K562 (cell line): ENCODE data around the gene EHD2. TPM values are rescaled to one million over a fixed set of nuclear protein-coding genes. Genes with fewer than 3 reads are reported as not detected.

Experiments used
- MGA ChIP-seq: fragments of 450-650 bp; IDR thresholded peaks from 2 replicates; pipeline ENCODE4 v1.6.1; 2016; ENCODE audit warnings: mild to moderate bottlenecking, moderate library complexity
- MTA1 ChIP-seq: fragments of 450-650 bp; IDR thresholded peaks from 2 replicates; pipeline ENCODE4 v1.6.1; 2017; ENCODE audit warnings: borderline replicate concordance
- PML ChIP-seq: IDR thresholded peaks from 2 replicates; pipeline ENCODE4 v1.6.1; 2012; ENCODE audit warnings: low read length, inconsistent platforms
- SMARCE1 ChIP-seq: fragments of 450-650 bp; IDR thresholded peaks from 2 replicates; pipeline ENCODE4 v1.7.1; 2016; ENCODE audit warnings: mild to moderate bottlenecking
- TCF15 ChIP-seq: fragments of 250-450 bp; sonication (Bioruptor Pico); IDR thresholded peaks from 2 replicates; pipeline ENCODE4 v1.8.0; 2022; ENCODE audit warnings: moderate library complexity, mild to moderate bottlenecking, inconsistent platforms
- ZBED1 ChIP-seq: IDR thresholded peaks from 2 replicates; pipeline ENCODE4 v1.6.1; 2014
- ZBTB17 ChIP-seq: fragments of 450-650 bp; formaldehyde crosslinking; IDR thresholded peaks from 2 replicates; pipeline ENCODE4 v1.4.0; 2020; ENCODE audit warnings: mild to moderate bottlenecking
- ZBTB8A ChIP-seq: fragments of 450-650 bp; IDR thresholded peaks from 2 replicates; pipeline ENCODE4 v1.6.1; 2018; ENCODE audit warnings: mild to moderate bottlenecking, moderate library complexity; ENCODE audit not compliant: partially characterized antibody
- ZNF408 ChIP-seq: fragments of 250-450 bp; sonication (Bioruptor Pico); IDR thresholded peaks from 2 replicates; pipeline ENCODE4 v1.4.0; 2020; ENCODE audit warnings: low read depth, mild to moderate bottlenecking, moderate library complexity
- ZNF561 ChIP-seq: fragments of 450-650 bp; formaldehyde crosslinking; conservative IDR thresholded peaks from 2 replicates; pipeline ENCODE4 v1.4.0; 2020; ENCODE audit warnings: mild to moderate bottlenecking, moderate library complexity
- polyA plus RNA-seq, 8 experiments: library from polyadenylated mRNA; depleted of rRNA in 4 of 8; stranded (reverse) in 5 of 8; unstranded in 3 of 8; fragments of >200 nt; fragmentation: Nextera tagmentation in 2 of 8; fragmentation: Illumina TruSeq in 1 of 8; extraction: Ambion mirVana in 2 of 8; extraction: Trizol in 1 of 8; gene quantifications; 2 replicates each; pipeline versions ENCODE4 v1.2.1 to v1.2.3, GENCODE V29; 2011 to 2014; ENCODE audit warnings: inconsistent platforms in 1 of 8, missing spikeins in 1 of 8
- total RNA-seq, 7 experiments: library from RNA; depleted of rRNA in 6 of 7; stranded (reverse); fragments of >200 nt in 6 of 7; fragmentation: Illumina TruSeq in 2 of 7; extraction: Trizol in 2 of 7; gene quantifications; 2 replicates each; pipeline versions ENCODE4 v1.2.1 to v1.2.3, GENCODE V29; 2011 to 2021; ENCODE audit warnings: low replicate concordance in 1 of 7
- TF ChIP-seq, protein P1 (sequence below): sonication (generic); formaldehyde crosslinking; IDR thresholded peaks from 2 replicates; pipeline ENCODE4 v1.8.0; 2022; ENCODE audit warnings: missing genetic modification reagents, mild to moderate bottlenecking, borderline replicate concordance

EHD2 gene
- total and polyA plus RNA-seq, 9 of the 15 experiments (the other 6 are each of a cell fraction or from before 2014, with no cell fraction given): 1.7 to 32.2 (median 3.0) TPM

DNA sequence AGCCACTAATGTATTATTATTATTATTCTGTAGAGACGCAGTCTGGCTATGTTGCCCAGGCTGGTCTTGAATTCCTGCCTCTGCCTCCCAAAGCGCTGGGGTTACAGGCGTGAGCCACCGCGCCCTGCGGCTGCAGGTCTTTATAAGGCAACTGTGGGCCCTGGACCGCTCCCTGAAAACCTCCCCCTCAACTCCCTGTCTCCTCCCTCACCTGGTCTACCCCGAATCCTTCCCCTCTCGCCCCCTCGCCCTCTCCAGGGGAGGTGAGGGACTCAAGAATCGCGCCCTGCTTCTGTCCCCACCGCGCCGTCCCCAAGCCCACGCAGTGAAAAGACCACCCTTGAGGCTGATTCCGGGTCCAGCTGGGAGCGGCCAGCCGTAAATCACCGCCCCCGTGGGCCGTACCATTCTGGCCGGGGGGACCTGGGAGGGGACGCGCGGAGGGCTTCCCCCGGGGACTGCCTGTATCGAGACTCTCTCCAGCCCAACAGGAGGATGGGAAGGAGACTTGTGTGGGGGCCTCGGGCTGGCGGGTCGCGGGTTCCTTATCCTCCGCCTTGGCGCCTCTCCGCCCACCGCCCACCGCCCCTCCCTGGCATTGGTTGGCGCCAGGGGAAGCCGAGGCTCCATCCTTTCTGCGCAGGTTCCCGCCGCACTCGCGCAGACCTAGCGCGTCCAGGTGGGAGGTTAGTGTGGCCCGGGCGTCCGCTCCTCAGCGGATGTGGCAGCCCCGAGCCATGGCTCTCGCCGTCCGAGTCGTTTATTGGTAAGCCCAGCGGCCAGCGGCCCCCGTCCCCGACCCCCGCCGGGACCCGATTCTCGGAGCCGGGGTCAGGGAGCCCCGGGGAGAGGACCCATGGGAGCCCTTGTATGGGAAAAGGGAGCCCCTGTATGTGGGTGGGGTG is 65.1 kb downstream of the EHD2 start, which contains the start of gene SELENOW (continued):
- peak; percentile 64; the same call in 1 of the 2 replicates for TF ChIP-seq ZBTB17
- TF ChIP-seq SMARCE1: 0 out of 2 replicates have a peak, but pooled peaks have one; percentile 54
- no peak for TF ChIP-seq TCF15
- peak; percentile 54; the same call in 1 of the 2 replicates for TF ChIP-seq PML
- TF ChIP-seq, protein P1, sequence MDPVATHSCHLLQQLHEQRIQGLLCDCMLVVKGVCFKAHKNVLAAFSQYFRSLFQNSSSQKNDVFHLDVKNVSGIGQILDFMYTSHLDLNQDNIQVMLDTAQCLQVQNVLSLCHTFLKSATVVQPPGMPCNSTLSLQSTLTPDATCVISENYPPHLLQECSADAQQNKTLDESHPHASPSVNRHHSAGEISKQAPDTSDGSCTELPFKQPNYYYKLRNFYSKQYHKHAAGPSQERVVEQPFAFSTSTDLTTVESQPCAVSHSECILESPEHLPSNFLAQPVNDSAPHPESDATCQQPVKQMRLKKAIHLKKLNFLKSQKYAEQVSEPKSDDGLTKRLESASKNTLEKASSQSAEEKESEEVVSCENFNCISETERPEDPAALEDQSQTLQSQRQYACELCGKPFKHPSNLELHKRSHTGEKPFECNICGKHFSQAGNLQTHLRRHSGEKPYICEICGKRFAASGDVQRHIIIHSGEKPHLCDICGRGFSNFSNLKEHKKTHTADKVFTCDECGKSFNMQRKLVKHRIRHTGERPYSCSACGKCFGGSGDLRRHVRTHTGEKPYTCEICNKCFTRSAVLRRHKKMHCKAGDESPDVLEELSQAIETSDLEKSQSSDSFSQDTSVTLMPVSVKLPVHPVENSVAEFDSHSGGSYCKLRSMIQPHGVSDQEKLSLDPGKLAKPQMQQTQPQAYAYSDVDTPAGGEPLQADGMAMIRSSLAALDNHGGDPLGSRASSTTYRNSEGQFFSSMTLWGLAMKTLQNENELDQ: no peak
- TF ChIP-seq ZNF561: no peak
- TF ChIP-seq ZNF408 (CRISPR knock-in tag): no peak
- TF ChIP-seq MTA1: peak; percentile 49; the same call in 1 of the 2 replicates
- TF ChIP-seq ZBED1: no peak
- no peak for TF ChIP-seq MGA
- no peak for TF ChIP-seq ZBTB8A
